Astrocyte (in vitro differentiated cells and primary cell): Measurements from ENCODE around the gene RALB.

ENCODE experiments used
- CTCF ChIP-seq: IDR thresholded peaks from 2 replicates; pipeline ENCODE4 v1.5.1; 2011; ENCODE audit warnings: low read depth, mild to moderate bottlenecking, inconsistent platforms, low read length, moderate library complexity; ENCODE audit not compliant: insufficient read depth
- EZH2 ChIP-seq: IDR thresholded peaks from 2 replicates; pipeline ENCODE4 v1.6.1; 2012; ENCODE audit warnings: mild to moderate bottlenecking, low read length, inconsistent platforms; ENCODE audit not compliant: insufficient read depth

GRCh38 chr2:120285056-120285455, 32.4 kb downstream of the RALB start:
- TF ChIP-seq CTCF = no peak
- TF ChIP-seq EZH2 = no peak
